Mesenchymal stem cell (in vitro differentiated cells and primary cell): ENCODE results near the gene HDAC4.

Experiments used
- DNase-seq: peaks from one replicate; pipeline ENCODE4 v3.0.0-alpha.2; 2013
- H2AFZ ChIP-seq: one replicate; pipeline ENCODE4 v1.6.1; 2013; ENCODE audit warnings: low read depth, mild to moderate bottlenecking, control low read depth, inconsistent platforms, low read length, moderate library complexity
- H2AK5ac ChIP-seq: 2 replicates; pipeline ENCODE4 v1.6.1; 2013; ENCODE audit warnings: low read length, moderate library complexity, mild to moderate bottlenecking, inconsistent platforms; ENCODE audit not compliant: severe bottlenecking
- H2BK120ac ChIP-seq: one replicate; pipeline ENCODE4 v1.6.1; 2013; ENCODE audit warnings: low read depth, mild to moderate bottlenecking, inconsistent platforms, low read length, moderate library complexity
- H2BK12ac ChIP-seq, 2 experiments: one replicate each; pipeline ENCODE4 v1.6.1; 2013; ENCODE audit warnings: inconsistent platforms in 2 of 2, low read length in 2 of 2, mild to moderate bottlenecking in 2 of 2, moderate library complexity in 2 of 2, control low read depth in 1 of 2
- H2BK15ac ChIP-seq: one replicate; pipeline ENCODE4 v1.6.1; 2013; ENCODE audit warnings: mild to moderate bottlenecking, low read depth, inconsistent platforms; ENCODE audit not compliant: poor library complexity, severe bottlenecking
- H2BK5ac ChIP-seq: 2 replicates; pipeline ENCODE4 v1.6.1; 2013; ENCODE audit warnings: low read depth, mild to moderate bottlenecking, low read length, control low read depth, inconsistent platforms; ENCODE audit not compliant: poor library complexity, severe bottlenecking
- H3K14ac ChIP-seq, 2 experiments: one replicate each; pipeline ENCODE4 v1.6.1; 2013; ENCODE audit warnings: inconsistent platforms in 2 of 2, low read length in 2 of 2, control low read depth in 1 of 2, mild to moderate bottlenecking in 1 of 2, moderate library complexity in 1 of 2
- H3K18ac ChIP-seq, 2 experiments: one replicate each; pipeline ENCODE4 v1.6.1; 2013; ENCODE audit warnings: inconsistent platforms in 2 of 2, low read length in 2 of 2, control low read depth in 1 of 2, low read depth in 1 of 2, mild to moderate bottlenecking in 1 of 2
- H3K23ac ChIP-seq, 2 experiments: one replicate each; pipeline ENCODE4 v1.6.1; 2013; ENCODE audit warnings: inconsistent platforms in 2 of 2, low read length in 2 of 2, mild to moderate bottlenecking in 2 of 2, moderate library complexity in 2 of 2, control low read depth in 1 of 2
- H3K27ac ChIP-seq: 2 replicates; pipeline ENCODE4 v1.5.1; 2013; ENCODE audit warnings: mild to moderate bottlenecking, moderate library complexity, low read length, control low read depth, inconsistent platforms; ENCODE audit not compliant: poor library complexity, severe bottlenecking
- H3K27me3 ChIP-seq, 2 experiments: 2 replicates each; pipeline versions ENCODE4 v1.6.1 to v1.7.0; 2013; ENCODE audit warnings: low read length in 2 of 2, mild to moderate bottlenecking in 2 of 2, moderate library complexity in 2 of 2, control low read depth in 1 of 2, inconsistent platforms in 1 of 2; ENCODE audit not compliant: control insufficient read depth in 1 of 2, insufficient read depth in 1 of 2
- H3K36me3 ChIP-seq, 2 experiments: 2 replicates each; pipeline versions ENCODE4 v1.6.1 to v1.7.0; 2013; ENCODE audit warnings: low read length in 2 of 2, control low read depth in 1 of 2, inconsistent platforms in 1 of 2, low read depth in 1 of 2, mild to moderate bottlenecking in 1 of 2; ENCODE audit not compliant: insufficient read depth in 2 of 2, control insufficient read depth in 1 of 2
- H3K4ac ChIP-seq, 2 experiments: one replicate each; pipeline ENCODE4 v1.6.1; 2013; ENCODE audit warnings: inconsistent platforms in 2 of 2, low read length in 2 of 2, mild to moderate bottlenecking in 2 of 2, moderate library complexity in 2 of 2, control low read depth in 1 of 2, low read depth in 1 of 2
- H3K4me1 ChIP-seq: 2 replicates; pipeline ENCODE4 v1.6.1; 2013; ENCODE audit warnings: low read depth, low read length, control low read depth; ENCODE audit not compliant: control insufficient read depth, insufficient read depth
- H3K4me2 ChIP-seq: 2 replicates; pipeline ENCODE4 v1.6.1; 2013; ENCODE audit warnings: low read length, mild to moderate bottlenecking, inconsistent platforms; ENCODE audit not compliant: poor library complexity, severe bottlenecking
- H3K4me3 ChIP-seq, 2 experiments: 2 replicates each; pipeline versions ENCODE4 v1.5.1 to v1.7.0; 2013; ENCODE audit warnings: low read length in 2 of 2, mild to moderate bottlenecking in 2 of 2, control low read depth in 1 of 2, low read depth in 1 of 2; ENCODE audit not compliant: insufficient read depth in 1 of 2
- H3K79me1 ChIP-seq: replicated peaks from 2 replicates; pipeline ENCODE4 v1.6.1; 2013; ENCODE audit warnings: mild to moderate bottlenecking, control low read depth, low read length, inconsistent platforms; ENCODE audit not compliant: poor library complexity, severe bottlenecking
- H3K9ac ChIP-seq: 2 replicates; pipeline ENCODE4 v1.7.0; 2013; ENCODE audit warnings: mild to moderate bottlenecking, low read length, moderate library complexity
- H3K9me3 ChIP-seq: 2 replicates; pipeline ENCODE4 v1.7.0; 2013; ENCODE audit warnings: mild to moderate bottlenecking, low read length; ENCODE audit not compliant: control insufficient read depth
- H4K8ac ChIP-seq: one replicate; pipeline ENCODE4 v1.6.1; 2013; ENCODE audit warnings: inconsistent platforms, mild to moderate bottlenecking, low read length, moderate library complexity
- H4K91ac ChIP-seq: one replicate; pipeline ENCODE4 v1.6.1; 2013; ENCODE audit warnings: mild to moderate bottlenecking, low read length, inconsistent platforms
- WGBS: methylation state at CpG from one replicate; pipeline ENCODE4 v1.1.7; 2013; ENCODE audit warnings: mixed read lengths; 5-methylcytosine and 5-hydroxymethylcytosine counted together

Gene HDAC4

GRCh38 chr2:239318151-239318611 is 82.6 kb downstream of the HDAC4 start:
- no peak overlapping the region for H3K27ac ChIP-seq
- 95% methylated on average over 16 of the region's 18 CpGs for WGBS

GRCh38 chr2:239316562-239317465 is 84.0 kb downstream of the HDAC4 start:
- H3K79me1 ChIP-seq = peaks cover 52% of the 10 kb centered on the region
- H3K4me3 ChIP-seq = peak overlapping the region in 1 of 2 experiments; percentile 71
- no peak overlapping the region for H3K4me2 ChIP-seq
- H3K36me3 ChIP-seq = peaks cover 0 to 18% of the 10 kb centered on the region in 2 experiments
- H2AK5ac ChIP-seq = no peak overlapping the region
- H3K4me1 ChIP-seq = peaks cover 9% of the 10 kb centered on the region
- H3K9ac ChIP-seq = peak overlapping the region; percentile 90
- 95% methylated on average over 19 of the region's 20 CpGs for WGBS
- no peak overlapping the region for H2BK5ac ChIP-seq
- H3K9me3 ChIP-seq = peaks cover 9% of the 10 kb centered on the region
- H2AFZ ChIP-seq = no peak overlapping the region
- H3K14ac ChIP-seq = no peak overlapping the region
- peak overlapping the region; percentile 42 for H4K8ac ChIP-seq
- no peak overlapping the region for H3K27ac ChIP-seq
- H4K91ac ChIP-seq = no peak overlapping the region
- peak overlapping the region in 1 of 2 experiments; percentile 23 for H2BK12ac ChIP-seq
- H2BK120ac ChIP-seq = no peak overlapping the region
- no peak overlapping the region for H3K23ac ChIP-seq
- no peak overlapping the region for H3K4ac ChIP-seq
- H3K18ac ChIP-seq = no peak overlapping the region
- H2BK15ac ChIP-seq = no peak overlapping the region
- no peaks in the 10 kb centered on the region for H3K27me3 ChIP-seq
- DNase-seq = no peak

More at GRCh38 chr2:239318151-239318611, 82.6 kb downstream of the HDAC4 start:
- Histone ChIP-seq H3K4me2 (no peak overlapping the region), H3K23ac (no peak overlapping the region), H3K4me3 (no peak overlapping the region), H2AK5ac (no peak overlapping the region), H2BK5ac (no peak overlapping the region), H3K18ac (no peak overlapping the region), H3K36me3 (peaks cover 0 to 18% of the 10 kb centered on the region in 2 experiments), H2BK15ac (no peak overlapping the region), H2AFZ (no peak overlapping the region), H2BK12ac (no peak overlapping the region), H4K8ac (no peak overlapping the region), H3K27me3 (no peaks in the 10 kb centered on the region), H3K4me1 (peaks cover 11% of the 10 kb centered on the region), H3K4ac (no peak overlapping the region), H4K91ac (no peak overlapping the region), H3K79me1 (peaks cover 53% of the 10 kb centered on the region), H2BK120ac (no peak overlapping the region), H3K9ac (peak overlapping the region; percentile 88), H3K14ac (no peak overlapping the region), H3K9me3 (peaks cover 9% of the 10 kb centered on the region)
- DNase-seq = no peak

GRCh38 chr2:239315308-239315707 is 85.5 kb downstream of the HDAC4 start:
- Histone ChIP-seq H3K23ac (no peak overlapping the region), H2AFZ (no peak overlapping the region), H3K4me3 (no peak overlapping the region), H3K4me1 (peaks cover 18% of the 10 kb centered on the region), H3K9me3 (peaks cover 9% of the 10 kb centered on the region), H3K27ac (no peak overlapping the region), H3K36me3 (peaks cover 0 to 28% of the 10 kb centered on the region in 2 experiments), H3K79me1 (peaks cover 61% of the 10 kb centered on the region), H2BK15ac (no peak overlapping the region), H2AK5ac (peak overlapping the region; percentile 59), H3K14ac (no peak overlapping the region), H3K27me3 (no peaks in the 10 kb centered on the region), H3K9ac (no peak overlapping the region), H4K8ac (no peak overlapping the region), H2BK120ac (no peak overlapping the region), H4K91ac (no peak overlapping the region), H2BK5ac (no peak overlapping the region), H2BK12ac (no peak overlapping the region), H3K4me2 (no peak overlapping the region), H3K4ac (no peak overlapping the region), H3K18ac (no peak overlapping the region)
- no peak for DNase-seq
- WGBS = 93% methylated on average over 10 of the region's 10 CpGs

GRCh38 chr2:239313776-239314175 is 87.0 kb downstream of the HDAC4 start:
- Histone ChIP-seq H2BK120ac (no peak overlapping the region), H3K14ac (no peak overlapping the region), H3K23ac (no peak overlapping the region), H3K4me2 (no peak overlapping the region), H2BK12ac (no peak overlapping the region), H3K27me3 (no peaks in the 10 kb centered on the region), H3K79me1 (peaks cover 77% of the 10 kb centered on the region), H3K4me1 (peaks cover 19% of the 10 kb centered on the region), H3K9me3 (peaks cover 9% of the 10 kb centered on the region), H2BK5ac (no peak overlapping the region), H4K8ac (no peak overlapping the region), H3K9ac (no peak overlapping the region), H2BK15ac (no peak overlapping the region), H2AFZ (no peak overlapping the region), H2AK5ac (no peak overlapping the region), H3K4me3 (no peak overlapping the region), H3K27ac (no peak overlapping the region), H3K4ac (no peak overlapping the region), H3K18ac (no peak overlapping the region), H4K91ac (no peak overlapping the region), H3K36me3 (peaks cover 0 to 32% of the 10 kb centered on the region in 2 experiments)
- 99% methylated on average over 5 of the region's 5 CpGs for WGBS
- DNase-seq = no peak
